GM12878 (cell line): ENCODE results near the gene UTF1. TPM values are rescaled to one million over a fixed set of nuclear protein-coding genes. Genes with fewer than 3 reads are reported as not detected.

ENCODE experiments used
- ATAC-seq: fragments of 200-7000 bp; cut with Tn5 transposase; 3 replicates; pipeline ENCODE4 v1.9.1; 2020; ENCODE audit warnings: mild to moderate bottlenecking, moderate library complexity
- BruUV-seq: library from RNA; stranded (reverse); fragments of 400-500 nt; replicated peaks from 2 replicates; lab custom pipeline; 2021; lab: Mats Ljungman, UMichigan
- CTCF ChIA-PET: fragments of 300-600 bp; sonication (Branson Sonifier 250); formaldehyde crosslinking; extraction: SDS; loops from one replicate; lab custom pipeline; 2021; ENCODE audit warnings: inconsistent platforms; lab: Yijun Ruan, JAX
- POLR2A ChIA-PET: fragments of 350-600 bp; formaldehyde crosslinking; extraction: SDS; loops from one replicate; lab custom pipeline; 2021; ENCODE audit warnings: inconsistent platforms; lab: Charles Lee
- RAD21 ChIA-PET: fragments of 300-600 bp; sonication (Branson Sonifier 250); formaldehyde crosslinking; loops from one replicate; lab custom pipeline; 2023; ENCODE audit warnings: antibody characterized with exemption; ENCODE audit not compliant: unreplicated experiment; lab: Charles Lee
- SMC1A ChIA-PET: fragments of 300-600 bp; sonication (Branson Sonifier 250); formaldehyde crosslinking; loops from one replicate; lab custom pipeline; 2023; ENCODE audit not compliant: unreplicated experiment, uncharacterized antibody; lab: Charles Lee
- DNase-seq: peaks from one replicate; pipeline ENCODE4 v3.0.0-alpha.2; 2011; ENCODE audit warnings: low read depth, low spot score
- FAIRE-seq: peaks from 3 replicates; lab custom pipeline; 2011; peaks lifted over from hg19 to GRCh38; lab: Jason Lieb, UNC
- H2AFZ ChIP-seq: 2 replicates; pipeline ENCODE4 v1.6.0; 2011; ENCODE audit warnings: low read depth, low read length, control low read depth; ENCODE audit not compliant: control insufficient read depth
- H3K27ac ChIP-seq: 2 replicates; pipeline ENCODE4 v1.5.1; 2011; ENCODE audit warnings: control low read depth; ENCODE audit not compliant: control insufficient read depth, insufficient read depth
- H3K27me3 ChIP-seq, 2 experiments: replicated peaks in 1 of 2; 2 replicates each; pipeline versions ENCODE4 v1.6.0 to v1.6.1; 2011; ENCODE audit warnings: low read length in 1 of 2; ENCODE audit not compliant: control insufficient read depth in 2 of 2, insufficient read depth in 2 of 2
- H3K36me3 ChIP-seq, 2 experiments: 2 replicates each; pipeline ENCODE4 v1.5.1; 2011; ENCODE audit warnings: low read length in 1 of 2; ENCODE audit not compliant: control insufficient read depth in 2 of 2, insufficient read depth in 2 of 2
- H3K4me1 ChIP-seq: 2 replicates; pipeline ENCODE4 v1.6.1; 2011; ENCODE audit warnings: mild to moderate bottlenecking, low read length, moderate library complexity, mixed read lengths; ENCODE audit not compliant: control insufficient read depth, insufficient read depth
- H3K4me2 ChIP-seq: 2 replicates; pipeline ENCODE4 v1.6.0; 2011; ENCODE audit warnings: control low read depth; ENCODE audit not compliant: control insufficient read depth, insufficient read depth
- H3K4me3 ChIP-seq: fragments of 200-600 bp; sonication (generic); 2 replicates; pipeline ENCODE4 v1.5.1; 2016
- H3K79me2 ChIP-seq: 2 replicates; pipeline ENCODE4 v1.6.0; 2011; ENCODE audit warnings: low read length; ENCODE audit not compliant: control insufficient read depth, insufficient read depth
- H3K9ac ChIP-seq: 2 replicates; pipeline ENCODE4 v1.8.0; 2011; ENCODE audit warnings: low read length, control low read depth, mixed read lengths; ENCODE audit not compliant: control insufficient read depth, insufficient read depth
- H3K9me3 ChIP-seq: replicated peaks from 3 replicates; pipeline ENCODE4 v1.5.1; 2011; ENCODE audit warnings: mild to moderate bottlenecking, low read length; ENCODE audit not compliant: control insufficient read depth, insufficient read depth
- H4K20me1 ChIP-seq: 2 replicates; pipeline ENCODE4 v1.6.0; 2011; ENCODE audit not compliant: control insufficient read depth, insufficient read depth
- CTCF ChIP-seq, 3 experiments: IDR thresholded peaks in 2 of 3; conservative IDR thresholded peaks in 1 of 3; 2 replicates each; pipeline ENCODE4 v1.5.1; 2011; ENCODE audit warnings: low read depth in 3 of 3, low read length in 3 of 3, mild to moderate bottlenecking in 3 of 3, control low read depth in 2 of 3, moderate library complexity in 2 of 3, inconsistent platforms in 1 of 3, mixed read lengths in 1 of 3; ENCODE audit not compliant: control insufficient read depth in 2 of 3, insufficient read depth in 1 of 3; ENCODE audit errors: extremely low read depth in 1 of 3
- EP300 ChIP-seq, 2 experiments: fragments of 150-350 bp in 1 of 2; IDR thresholded peaks; 2 replicates each; pipeline ENCODE4 v1.6.1; 2011 to 2012; ENCODE audit warnings: low read depth in 2 of 2, low read length in 2 of 2, borderline replicate concordance in 1 of 2, improper control_type of control experiment in 1 of 2, inconsistent platforms in 1 of 2; ENCODE audit not compliant: control insufficient read depth in 1 of 2
- MEF2A ChIP-seq: IDR thresholded peaks from 2 replicates; pipeline ENCODE4 v1.6.1; 2011; ENCODE audit warnings: low read depth, mild to moderate bottlenecking, low read length, moderate library complexity; ENCODE audit not compliant: insufficient read depth
- POLR2AphosphoS5 ChIP-seq: IDR thresholded peaks from 2 replicates; pipeline ENCODE4 v1.6.1; 2011; ENCODE audit warnings: mild to moderate bottlenecking, low read length, inconsistent platforms
- SMAD5 ChIP-seq: IDR thresholded peaks from 2 replicates; pipeline ENCODE4 v1.6.1; 2016; ENCODE audit warnings: antibody characterized with exemption, low read depth
- TBL1XR1 ChIP-seq: IDR thresholded peaks from 2 replicates; pipeline ENCODE4 v1.6.1; 2012; ENCODE audit warnings: low read depth, low read length, improper control_type of control experiment
- WGBS: methylation state at CpG from one replicate; pipeline ENCODE4 v1.1.6; 2016; ENCODE audit warnings: low lambda C conversion rate; ENCODE audit not compliant: insufficient replicate concordance, insufficient coverage; ENCODE audit errors: missing lambda C conversion rate; 5-methylcytosine and 5-hydroxymethylcytosine counted together
- in situ Hi-C: fragments of 300-500 bp; cut with MboI; formaldehyde crosslinking; loops from 9 replicates; pipeline ENCODE4 v1.14.3; 2018; ENCODE audit warnings: mixed read lengths
- intact Hi-C: fragments of 100-400 bp; cut with micrococcal nuclease; formaldehyde crosslinking; loops from one replicate; pipeline ENCODE4 v1.14.2; 2022; ENCODE audit not compliant: unreplicated experiment
- polyA plus RNA-seq, 11 experiments: library from polyadenylated mRNA; depleted of rRNA in 4 of 11; unstranded in 6 of 11; stranded (reverse) in 5 of 11; fragments of >200 nt; fragmentation: Nextera tagmentation in 4 of 11; fragmentation: Illumina TruSeq in 1 of 11; extraction: Ambion mirVana in 4 of 11; extraction: Trizol in 1 of 11; gene quantifications; 1 replicate in 1 of 11; 2 replicates in 10 of 11; pipeline versions ENCODE4 v1.2.1 to v1.2.3, GENCODE V29; 2011 to 2016; ENCODE audit warnings: inconsistent platforms in 2 of 11, missing spikeins in 2 of 11, low read depth in 1 of 11
- total RNA-seq, 4 experiments: library from RNA; depleted of rRNA in 3 of 4; stranded (reverse); fragments of >200 nt in 3 of 4; fragmentation: Illumina TruSeq in 1 of 4; extraction: Trizol in 1 of 4; gene quantifications; 2 replicates each; pipeline versions ENCODE4 v1.2.1 to v1.2.3, GENCODE V29; 2013 to 2021

Gene UTF1
- total and polyA plus RNA-seq, 10 of the 15 experiments (the other 5 are each of a cell fraction or from before 2014, with no cell fraction given) = not detected

- Histone ChIP-seq H3K9ac (no peak overlapping the region), H3K4me1 (no peaks in the 10 kb centered on the region), H3K9me3 (no peaks in the 10 kb centered on the region), H3K4me3 (no peak overlapping the region), H4K20me1 (no peaks in the 10 kb centered on the region), H3K4me2 (no peak overlapping the region), H3K36me3 (no peaks in the 10 kb centered on the region), H3K27ac (no peak overlapping the region), H3K79me2 (no peaks in the 10 kb centered on the region), H3K27me3 (peaks cover 1 to 3% of the 10 kb centered on the region in 2 experiments; a peak in 2 of 4 replicates), H2AFZ (no peak overlapping the region)
- peak; percentile 60 for ATAC-seq
- DNase-seq = no peak
- in situ Hi-C loops = no loop called here
- intact Hi-C loops = no loop called here
- no TSS peak for BruUV-seq
- no peak for FAIRE-seq
- SMC1A ChIA-PET = no interaction called here
- POLR2A ChIA-PET = no interaction called here
- CTCF ChIA-PET = no interaction called here
- WGBS = 36% methylated on average over 30 of the region's 30 CpGs
- RAD21 ChIA-PET = no interaction called here
- TF ChIP-seq EP300 (IDR thresholded peaks at IDR 0.05; ENCODE audit: borderline replicate concordance in 1 of 2, control insufficient read depth in 1 of 2, low read depth in 2 of 2, low read length in 2 of 2) (no peak), TBL1XR1 (no peak), POLR2AphosphoS5 (no peak), SMAD5 (no peak), MEF2A (no peak), CTCF (IDR thresholded peaks at IDR 0.05 in 2 of 3, conservative IDR thresholded peaks at IDR 0.05 in 1 of 3; ENCODE audit: control insufficient read depth in 2 of 3, extremely low read depth in 1 of 3, insufficient read depth in 1 of 3, low read depth in 3 of 3, low read length in 3 of 3) (peak in 2 of 3 experiments; percentile 7 to 21; a peak in 2 of 6 replicates)
Observed at GRCh38 chr10:133226251-133226808, 3.7 kb upstream of the UTF1 start.
